NK-92 treated with Interleukin-12 subunit alpha and Interleukin-12 subunit beta, amount 100 ng/mL, for 24 hours (cell line): ENCODE measurements around the gene POTEF.
"Not testable (repeated sequence)": the region's sequence is repeated elsewhere in the genome, so short reads cannot be mapped to it uniquely, and the experiment has no call there.

Source experiments
- DNase-seq: peaks from one replicate; lab custom pipeline; 2025; lab: John Stamatoyannopoulos, UW

POTEF gene

DNA sequence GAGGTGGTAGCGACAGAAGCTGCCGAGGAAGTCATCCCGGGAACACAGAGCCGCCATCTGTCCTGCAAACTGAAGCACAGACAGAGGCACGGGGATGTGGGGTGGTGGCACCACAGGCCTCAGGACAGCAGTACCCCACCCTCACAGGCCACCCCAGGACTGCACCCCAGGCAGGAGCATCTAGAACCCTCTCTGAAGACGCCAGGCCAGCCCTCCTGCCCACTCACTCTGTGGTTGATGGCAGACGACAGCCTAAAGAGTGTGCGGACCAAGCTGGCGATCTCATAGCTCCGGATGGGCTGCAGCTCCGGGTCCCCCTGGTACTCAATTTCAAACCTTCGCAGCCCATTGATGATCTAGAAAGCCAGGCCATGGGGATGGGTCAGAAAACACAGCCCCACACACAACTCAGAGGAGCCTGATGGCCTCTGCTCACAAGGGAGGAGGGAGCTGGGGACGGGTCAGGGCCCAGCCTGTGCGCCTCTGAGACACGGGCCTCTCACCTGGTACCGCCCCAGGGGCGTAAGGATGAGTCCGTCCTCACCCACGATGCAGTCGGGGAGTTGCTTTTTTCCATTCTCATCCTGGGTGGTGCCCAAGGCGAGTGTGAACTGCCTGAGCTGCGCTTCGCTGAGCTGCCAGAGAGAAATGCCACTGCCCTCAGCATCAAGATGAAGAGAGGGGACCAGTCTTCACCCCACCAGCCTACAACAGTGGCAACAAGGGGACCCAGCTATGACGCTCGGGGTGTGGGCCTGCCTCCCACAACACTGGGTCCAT lies 24.0 kb upstream of the POTEF start:
- DNase-seq: no peak

DNA sequence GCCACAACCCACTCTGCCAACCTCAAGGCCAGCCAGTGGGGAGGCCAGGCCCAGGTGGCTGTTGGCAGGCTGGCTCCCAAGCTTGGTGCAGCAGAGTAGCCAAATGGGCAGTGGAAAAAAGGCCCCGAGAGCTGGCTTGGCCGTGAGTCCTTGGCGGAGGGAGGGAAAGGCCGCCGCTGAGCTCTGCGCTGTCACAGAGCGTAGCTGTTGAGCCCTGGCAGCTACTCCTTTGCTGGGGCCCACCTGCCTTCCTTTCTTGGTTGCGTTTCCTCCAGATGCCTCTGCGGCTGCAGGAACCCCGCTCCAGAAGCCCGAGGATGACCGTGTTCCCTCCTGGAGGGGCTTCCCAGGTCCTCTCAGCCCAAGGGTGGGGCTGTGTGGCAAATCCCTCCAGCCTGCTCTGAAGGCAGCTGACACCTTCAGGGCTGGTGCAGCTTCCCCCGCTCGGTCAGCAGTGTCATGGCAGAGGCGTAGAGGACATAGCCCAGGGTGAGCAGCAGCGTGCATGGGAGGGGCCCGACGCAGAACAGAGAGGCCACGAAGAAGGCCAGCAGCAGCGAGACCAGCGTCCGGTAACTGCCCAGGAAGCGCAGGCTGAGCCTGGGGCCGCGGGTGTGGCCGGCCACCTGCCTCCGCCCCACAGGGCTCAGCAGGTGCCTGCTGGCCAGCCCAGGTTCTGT lies 23.3 kb upstream of the POTEF start:
- DNase-seq: not testable (repeated sequence)

DNA sequence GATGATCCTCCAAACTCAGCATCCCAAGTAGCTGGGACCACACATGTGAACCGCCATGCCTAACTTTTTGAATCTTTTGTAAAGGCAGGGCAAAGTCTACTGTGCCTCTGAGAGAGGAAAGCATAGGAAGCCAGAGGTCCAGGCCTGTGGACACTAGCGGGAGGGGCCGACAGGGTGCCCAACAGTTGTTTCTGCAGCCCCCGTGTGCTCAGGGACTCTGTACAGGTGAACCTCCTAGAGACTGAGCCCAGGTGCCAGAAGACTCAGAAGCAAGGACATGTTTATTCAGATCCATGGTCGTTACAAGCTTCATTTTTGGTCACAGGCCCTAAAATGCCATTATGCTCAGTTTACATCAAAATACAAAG lies 22.1 kb upstream of the POTEF start:
- DNase-seq: not testable (repeated sequence)

DNA sequence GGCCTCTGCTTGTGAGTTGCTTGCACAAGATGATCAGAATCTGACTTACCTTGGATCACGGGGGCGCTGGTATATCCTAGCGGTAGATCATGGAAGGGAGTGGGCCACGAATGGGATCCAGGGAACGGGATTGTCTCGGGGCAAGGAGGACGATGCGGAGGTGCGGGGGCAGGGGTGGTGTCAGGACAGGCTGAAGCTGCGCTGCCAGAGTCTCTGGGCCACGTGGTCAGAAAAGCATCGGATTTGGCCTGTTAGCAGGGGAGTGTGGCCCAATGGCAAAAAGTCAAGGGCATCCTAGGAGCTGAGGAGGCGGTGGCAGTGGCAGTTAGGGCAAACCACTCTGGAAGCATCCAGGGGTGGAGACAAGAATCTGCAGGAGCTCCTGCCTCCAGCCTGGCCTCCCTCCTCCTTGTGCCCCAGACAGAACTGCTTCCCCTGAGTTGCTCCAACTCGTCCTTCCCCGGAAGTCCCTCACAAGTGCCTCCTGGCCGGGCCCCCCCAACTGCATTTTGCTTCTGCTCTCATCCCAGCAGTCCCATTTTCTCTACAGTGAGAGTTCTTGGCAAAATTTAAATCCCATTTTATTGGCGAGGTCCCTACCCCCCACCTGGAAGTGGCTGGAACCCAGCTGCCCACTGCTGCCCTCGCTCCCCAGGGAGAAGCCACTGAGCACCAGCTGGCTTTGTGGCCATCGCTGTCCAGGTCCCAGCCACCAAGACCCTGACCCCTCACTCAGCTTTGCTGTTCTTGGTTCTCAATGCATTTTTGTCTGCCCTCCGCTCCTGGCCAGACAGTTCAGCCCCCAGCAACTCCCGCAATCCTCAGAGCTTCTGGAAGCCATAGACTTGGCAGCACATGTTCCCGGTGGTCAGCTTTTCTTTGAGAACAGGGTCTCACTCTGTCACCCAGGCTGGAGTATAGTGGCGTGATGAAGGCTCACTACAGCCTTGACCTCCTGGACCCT lies 21.4 kb upstream of the POTEF start:
- no peak for DNase-seq

DNA sequence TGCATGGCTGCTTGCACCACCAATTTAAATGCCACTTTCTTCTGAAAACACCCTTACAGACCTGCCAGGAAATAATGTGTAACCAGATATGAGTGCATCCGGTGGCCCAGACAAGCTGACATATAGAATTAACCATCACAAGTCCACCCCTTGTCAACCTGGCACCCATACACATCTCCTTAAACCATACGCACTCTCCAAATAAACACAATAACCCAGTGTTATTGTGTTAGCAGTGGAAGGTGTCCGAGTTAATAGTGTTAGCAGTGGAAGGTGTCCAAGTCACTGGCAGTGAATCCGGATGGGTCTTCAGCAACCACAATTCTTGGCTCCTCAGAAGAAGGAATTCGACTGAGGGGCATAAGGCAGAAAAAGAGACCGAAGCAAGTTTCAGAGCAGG lies 19.5 kb upstream of the POTEF start:
- not testable (repeated sequence) for DNase-seq

DNA sequence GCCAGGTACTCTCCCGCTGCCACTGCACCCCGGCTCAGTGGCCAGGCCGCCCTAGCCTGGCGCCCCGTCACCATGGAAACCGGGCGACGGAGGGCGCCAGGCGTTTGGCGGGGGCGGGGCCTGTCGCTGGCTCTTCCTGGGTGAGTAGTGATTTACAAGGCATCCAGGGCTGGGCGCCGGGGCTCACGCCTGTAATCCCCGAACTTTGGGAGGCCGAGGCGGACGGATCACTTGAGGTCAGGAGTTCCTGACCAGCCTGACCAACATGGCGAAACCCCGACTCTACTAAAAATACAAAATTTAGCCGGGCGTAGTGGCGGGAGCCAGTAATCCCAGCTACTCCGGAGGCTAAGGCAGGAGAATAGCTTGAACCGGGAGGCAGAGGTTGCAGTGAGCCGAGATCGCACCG lies 16.0 kb upstream of the POTEF start, which contains the start of gene CCDC74B:
TSS of gene CCDC74B (minus strand) at position 107 of the 409 bp plus-strand sequence. CDS start 116 bp downstream, outside the sequence.
- DNase-seq: not testable (repeated sequence)

DNA sequence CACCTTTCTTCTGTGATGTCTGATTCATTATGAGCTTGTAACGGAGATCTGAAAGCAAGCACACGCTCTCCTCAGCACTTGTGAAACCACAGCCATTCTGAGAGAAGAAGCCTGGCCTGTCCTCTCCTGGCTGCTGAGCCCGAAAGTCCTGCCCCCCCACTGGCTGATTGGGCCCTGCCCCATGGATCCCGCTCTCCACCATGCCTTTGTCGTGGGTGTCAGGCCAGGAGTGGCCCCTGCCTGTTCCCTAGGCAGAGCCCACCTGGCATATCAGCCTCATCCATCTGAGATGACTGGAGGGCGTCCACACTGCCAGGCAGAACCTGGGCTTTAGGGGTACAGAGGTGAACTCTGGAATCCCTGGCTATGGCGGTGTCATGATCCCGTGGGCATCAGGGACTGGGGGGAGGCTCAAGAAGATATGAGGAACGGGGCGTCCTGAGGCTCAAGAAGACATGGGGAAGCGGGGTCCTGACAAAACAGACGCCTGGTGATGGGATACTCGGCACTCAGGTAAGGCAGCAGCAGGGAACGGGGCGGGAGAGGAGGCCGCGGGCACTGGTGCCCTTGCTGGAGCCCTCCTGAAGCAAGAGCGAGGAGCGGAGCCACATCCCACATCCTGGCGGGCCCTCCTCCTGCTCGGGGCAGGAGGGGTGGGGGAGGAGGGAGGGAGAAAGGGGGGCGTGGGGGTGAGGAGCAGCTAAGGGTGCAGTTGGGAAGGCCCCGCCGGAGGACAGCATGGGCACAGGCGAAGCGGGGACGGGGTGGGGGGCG lies 14.4 kb upstream of the POTEF start:
- not testable (repeated sequence) for DNase-seq

DNA sequence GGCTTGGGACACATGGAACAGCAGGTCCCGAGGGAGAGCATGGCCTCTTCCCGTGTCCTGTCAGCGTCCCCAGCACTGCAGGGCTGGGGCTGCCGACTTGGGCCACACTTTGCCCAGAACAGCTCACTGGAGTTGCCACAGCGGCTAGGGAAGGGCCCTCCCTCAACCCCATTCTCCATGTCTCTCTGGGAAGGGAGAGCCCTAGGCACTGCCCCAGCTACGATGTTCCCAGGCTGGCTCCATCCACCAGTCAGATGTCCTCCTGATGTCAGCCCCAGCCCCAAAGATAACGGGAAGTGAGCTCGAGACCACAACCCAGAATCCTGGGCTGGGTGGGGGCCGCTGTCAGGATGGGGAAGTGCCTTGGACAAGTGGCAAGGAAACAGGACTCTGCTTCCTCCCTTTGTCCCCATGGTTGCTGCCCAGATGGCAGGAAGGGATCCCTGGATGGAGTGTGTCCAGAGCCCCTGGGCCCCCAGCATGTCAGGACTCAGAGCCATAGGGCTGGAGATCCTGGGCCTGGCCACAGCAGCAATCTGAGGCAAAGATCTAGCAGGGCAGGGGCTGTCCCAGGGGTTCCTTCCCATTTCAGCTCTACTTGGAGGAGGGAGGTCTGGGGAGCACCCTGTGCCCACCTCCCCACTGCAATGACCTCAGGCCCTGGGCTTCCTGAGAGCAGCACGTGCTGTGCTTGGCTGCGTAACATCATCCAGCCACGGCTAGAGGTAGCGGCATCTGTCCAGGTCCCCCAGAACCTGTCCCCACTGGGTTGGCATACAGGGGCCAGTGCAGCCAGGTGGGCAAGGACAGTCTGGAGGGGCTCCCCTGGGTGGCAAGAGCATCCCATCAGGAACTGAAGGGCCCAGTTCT lies 13.6 kb upstream of the POTEF start:
- not testable (repeated sequence) for DNase-seq

DNA sequence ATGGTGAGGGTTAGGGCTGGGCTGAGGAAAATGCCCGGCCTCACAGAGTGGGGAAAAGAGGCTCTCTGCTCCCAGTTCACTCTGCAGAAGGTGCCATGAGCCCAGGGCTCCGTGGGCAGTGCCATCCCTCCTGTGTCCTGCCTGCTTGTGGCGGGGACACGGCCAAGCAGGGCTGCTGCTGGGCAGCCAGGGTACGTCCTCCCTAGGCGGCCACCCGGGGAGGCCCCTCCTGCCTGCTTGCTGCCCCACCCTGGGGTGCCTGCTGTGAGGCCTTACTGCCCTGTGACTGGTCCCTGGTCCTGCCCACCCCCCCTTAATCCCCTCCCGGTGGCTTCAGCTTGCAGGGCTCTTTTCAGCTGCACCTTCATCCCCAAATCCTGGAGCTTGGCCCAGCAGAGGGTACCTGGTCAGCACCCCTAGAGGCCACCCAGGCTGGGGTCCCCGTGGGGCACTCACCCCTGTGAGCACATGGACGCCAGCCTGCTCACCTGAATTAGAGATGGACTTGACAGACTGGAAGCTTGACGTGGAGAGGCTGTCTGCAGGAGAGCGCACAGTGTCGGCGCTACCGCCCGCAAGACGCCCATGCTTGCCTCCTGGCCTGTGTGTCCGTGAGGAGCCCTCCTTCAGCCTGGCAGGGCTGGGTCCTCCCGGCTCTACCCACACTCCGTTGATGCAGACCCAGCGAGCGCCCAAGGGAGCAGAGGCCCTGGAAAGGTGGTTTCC lies 12.8 kb upstream of the POTEF start:
- DNase-seq: not testable (repeated sequence)

DNA sequence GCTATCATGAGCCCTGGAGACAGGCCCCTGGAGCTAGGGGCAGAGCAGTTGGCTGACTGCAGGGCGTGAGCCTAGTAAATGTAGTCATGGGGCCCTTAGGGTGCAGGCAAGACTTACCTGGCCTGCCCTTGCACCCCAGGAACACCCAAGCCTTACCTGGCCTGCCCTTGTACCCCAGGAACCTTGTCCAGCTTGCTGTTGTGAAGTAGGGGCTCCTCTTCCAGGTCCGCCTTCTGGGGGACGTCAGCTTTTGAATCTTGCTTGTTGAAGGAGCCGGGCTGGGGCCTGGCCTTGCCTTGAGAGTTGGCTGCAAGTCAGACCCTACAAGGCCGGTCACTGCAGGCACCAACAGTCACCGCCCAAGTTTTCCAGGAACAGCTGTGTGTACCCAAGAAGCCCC lies 12.0 kb upstream of the POTEF start:
- not testable (repeated sequence) for DNase-seq

DNA sequence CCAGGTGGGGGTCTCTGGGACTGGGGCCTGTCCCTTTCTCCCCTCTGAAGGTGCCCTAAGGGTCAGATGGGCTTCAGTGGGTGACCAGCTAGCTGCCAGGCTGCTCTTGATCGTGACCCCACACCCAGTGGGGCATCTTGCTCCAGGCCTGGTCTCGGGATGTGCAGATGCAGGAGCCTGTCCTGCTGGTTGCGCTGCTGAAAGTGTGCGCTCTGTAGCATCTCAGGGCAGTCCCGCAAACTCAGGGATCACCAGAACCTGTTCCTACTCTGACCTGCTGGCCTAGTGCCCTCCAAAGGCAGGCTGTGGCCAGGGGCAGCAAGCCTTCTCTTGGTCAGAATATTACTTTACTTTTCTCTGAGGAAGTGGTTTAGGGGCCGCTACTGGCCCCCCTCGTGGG lies 11.5 kb upstream of the POTEF start:
- not testable (repeated sequence) for DNase-seq

DNA sequence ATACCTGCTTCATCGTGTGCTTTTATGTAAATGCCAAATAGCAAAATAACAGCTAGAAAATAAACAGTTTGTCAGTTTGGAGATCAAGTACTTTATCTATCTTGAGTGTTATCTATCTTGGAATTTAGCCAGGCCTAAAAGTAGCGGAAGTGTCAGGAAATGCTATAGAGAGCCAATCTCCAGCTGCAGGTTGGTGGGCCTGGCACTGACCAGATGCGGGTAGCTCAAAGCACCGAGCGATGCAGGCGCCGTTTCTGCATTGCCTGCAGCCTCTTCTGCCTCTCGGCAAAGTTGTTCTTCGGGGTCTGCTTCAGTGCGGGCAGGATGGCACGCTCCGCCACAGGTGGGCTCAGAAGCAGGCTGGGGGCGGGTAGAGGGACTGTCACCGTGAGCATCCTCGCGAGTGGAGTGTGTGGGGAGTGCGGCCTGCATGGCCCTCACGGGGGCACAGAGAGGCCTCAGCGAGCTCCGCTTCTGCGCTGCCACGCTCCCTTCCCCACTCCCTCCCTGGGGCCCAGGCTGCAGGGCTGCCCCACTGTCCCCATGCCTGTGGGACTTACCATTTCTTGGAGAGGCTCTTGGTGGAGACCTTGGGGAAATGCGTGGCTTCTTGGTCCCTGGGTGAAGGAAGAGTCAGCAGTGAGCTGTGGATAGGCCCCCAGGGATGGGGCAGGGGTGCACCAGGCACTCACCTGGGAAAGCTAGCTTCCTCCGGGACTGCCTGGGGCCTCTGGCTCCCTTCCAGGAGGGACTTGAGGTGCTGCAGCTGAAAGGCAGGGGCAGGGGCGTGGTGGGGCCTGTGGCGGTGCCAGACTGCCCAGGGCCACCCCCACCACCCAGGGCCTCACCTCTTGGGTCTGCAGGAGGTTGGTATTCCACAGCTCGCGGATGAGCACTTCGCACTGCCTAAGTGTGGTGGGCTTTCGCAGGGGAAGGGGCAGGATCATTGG lies 10.6 kb upstream of the POTEF start:
- not testable (repeated sequence) for DNase-seq

DNA sequence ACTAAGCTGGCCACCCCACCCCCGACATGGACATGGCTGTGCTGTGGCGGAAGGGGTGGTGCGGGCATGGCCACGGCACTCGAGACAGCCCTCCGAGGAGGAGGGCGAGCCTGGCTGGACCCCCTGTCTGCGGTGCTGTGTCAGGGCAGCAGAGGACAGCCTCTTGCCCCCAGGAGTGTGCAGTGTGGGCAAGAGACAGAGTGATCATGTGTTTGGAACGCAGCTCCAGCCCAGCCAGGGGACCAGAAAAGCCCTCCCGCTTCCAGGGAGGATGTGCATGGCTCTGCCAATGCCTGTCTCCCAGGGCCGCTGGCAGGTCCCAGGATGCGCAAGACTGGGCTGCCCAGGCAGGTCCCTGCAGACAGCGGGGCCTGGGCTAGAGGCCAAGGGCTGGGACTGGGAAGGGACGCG lies 9.8 kb upstream of the POTEF start:
- not testable (repeated sequence) for DNase-seq

DNA sequence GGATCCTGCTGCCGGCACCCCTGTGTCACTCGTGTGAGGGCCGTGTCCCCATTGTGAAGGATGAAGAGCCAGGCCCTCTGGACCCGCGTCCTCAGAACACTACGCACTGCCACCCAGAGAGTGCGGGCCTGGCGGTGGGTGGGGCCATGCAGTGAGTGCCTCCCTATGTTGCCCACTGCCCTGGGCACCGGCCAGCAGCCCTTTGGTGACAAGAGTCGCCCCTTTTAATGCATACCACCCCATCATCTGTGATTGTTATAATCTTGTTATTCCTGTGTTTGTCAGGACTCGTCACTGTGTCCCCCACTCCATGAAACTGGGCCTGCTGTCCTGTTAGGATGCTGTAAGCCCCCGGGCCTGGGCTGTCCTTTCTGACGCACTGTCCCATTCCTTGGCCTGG lies 9.3 kb upstream of the POTEF start:
- DNase-seq: not testable (repeated sequence)

DNA sequence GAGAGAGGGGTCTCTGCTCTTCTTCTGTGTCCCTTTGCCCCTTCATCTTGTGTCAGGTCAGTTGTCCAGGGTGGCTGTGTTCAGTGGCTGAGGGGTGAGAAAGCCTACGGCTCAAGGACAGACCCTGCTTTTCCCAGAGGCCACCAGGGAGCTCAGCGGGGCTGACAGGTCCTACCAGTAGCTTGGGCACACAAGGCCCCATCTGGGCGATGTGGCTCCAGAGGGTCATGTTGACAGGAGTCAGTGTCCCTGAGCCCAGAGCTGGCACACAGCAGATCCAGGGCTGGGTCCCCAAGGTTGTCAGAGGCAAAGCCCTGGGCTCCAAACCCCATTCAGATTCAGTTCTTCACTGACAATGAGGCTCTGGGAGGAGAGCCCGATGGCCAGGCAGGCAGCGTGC lies 8.1 kb upstream of the POTEF start:
- DNase-seq: not testable (repeated sequence)

DNA sequence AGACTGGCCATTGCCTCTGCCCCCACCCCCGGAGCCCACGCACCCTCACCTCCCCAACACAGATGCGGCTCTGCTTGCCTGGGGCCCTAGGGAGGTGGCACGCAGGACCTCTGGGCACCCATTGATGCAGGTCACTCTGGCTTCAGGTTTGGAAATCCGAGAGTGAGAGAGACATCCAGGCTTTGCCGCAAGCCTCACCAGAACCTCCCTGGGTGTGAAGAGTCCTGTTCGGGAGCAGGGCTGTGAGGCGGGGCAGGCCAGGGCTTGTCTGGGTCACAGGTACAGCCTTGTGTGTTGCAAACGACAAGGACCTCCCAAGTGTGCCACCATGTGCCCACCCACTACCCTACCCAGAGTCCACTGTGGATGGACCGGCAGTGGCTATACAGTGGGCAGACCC lies 7.5 kb upstream of the POTEF start:
- not testable (repeated sequence) for DNase-seq

DNA sequence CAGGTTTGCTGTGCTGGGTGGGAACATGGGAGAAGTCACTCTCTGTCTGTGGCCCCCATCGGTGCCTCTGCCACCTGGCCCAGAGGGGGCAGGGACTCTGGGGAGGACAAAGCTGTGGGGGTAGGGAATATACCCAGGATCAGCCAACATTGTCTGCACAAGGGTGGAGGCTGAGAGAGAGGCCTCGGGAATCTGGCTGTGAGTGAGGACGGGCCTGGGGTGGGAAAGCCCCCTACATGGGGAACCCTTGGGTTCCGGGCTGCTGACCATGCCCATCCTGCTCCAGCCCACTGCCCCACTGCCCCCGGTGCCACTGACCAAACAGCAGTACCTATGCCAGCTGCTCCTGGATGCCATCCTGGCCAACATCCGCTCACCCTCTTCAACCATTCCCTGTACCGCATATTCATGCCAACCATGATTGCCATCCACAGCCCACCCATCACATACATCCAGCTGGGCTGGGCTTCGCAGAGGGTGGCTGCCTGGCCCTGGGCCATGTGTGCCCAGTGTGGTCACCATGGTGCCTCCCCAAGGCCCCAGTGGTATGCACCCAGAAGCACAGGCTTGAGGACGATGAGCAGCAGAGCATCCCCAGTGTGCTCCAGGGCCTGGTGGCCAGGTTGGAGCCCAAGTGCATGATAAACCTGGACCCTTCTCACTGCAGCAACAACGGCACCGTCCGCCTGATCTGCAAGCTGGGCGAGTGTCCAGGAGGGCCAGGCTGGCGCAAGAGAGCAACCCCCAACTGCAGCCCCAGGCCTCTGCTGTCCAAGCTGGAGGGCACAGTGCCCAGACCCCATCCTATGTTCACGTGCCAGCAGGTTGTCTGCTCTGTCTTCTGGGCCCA lies 6.9 kb upstream of the POTEF start:
- no peak for DNase-seq

DNA sequence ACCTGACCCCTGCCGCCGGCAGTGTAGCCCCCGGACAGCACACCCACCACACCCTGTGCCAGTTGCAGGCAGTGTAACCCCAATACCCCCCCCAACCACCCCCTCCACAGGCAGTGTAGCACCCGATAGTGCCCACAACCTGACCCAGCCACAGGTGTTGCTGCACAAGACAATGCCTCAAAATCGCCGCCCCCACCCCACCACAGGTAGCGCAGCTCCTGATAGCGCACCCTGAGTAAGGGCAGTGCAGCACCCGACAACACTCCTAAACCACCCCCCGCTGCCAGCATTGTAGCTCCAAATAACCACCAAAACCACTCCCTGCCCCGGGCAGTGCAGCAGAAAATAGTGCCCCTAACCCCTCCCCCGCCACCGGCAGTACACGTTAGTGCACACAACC lies 558 bp downstream of the POTEF start:
- DNase-seq: not testable (repeated sequence)
